ENCODE data around the gene THSD7A.

Gene THSD7A

GRCh38 chr7:11469028-11469745 lies 362.8 kb downstream of the THSD7A start:
- Histone ChIP-seq H3K36me3 (ENCODE audit: control insufficient read depth, insufficient read depth, low read length) (no peaks in the 10 kb centered on the region), H3K4me3 (replicated peaks; ENCODE audit: low read depth, low read length) (no peak overlapping the region), H3K27me3 (replicated peaks; ENCODE audit: control insufficient read depth, insufficient read depth, low read length) (no peaks in the 10 kb centered on the region)
- TF ChIP-seq CTCF (IDR thresholded peaks at IDR 0.05; ENCODE audit: insufficient read depth, low read length, poor library complexity, severe bottlenecking): no peak
- DNase-seq (ENCODE audit: extremely low read depth, insufficient read length): no peak

GRCh38 chr7:11466517-11467105 lies 365.4 kb downstream of the THSD7A start:
- no peak for DNase-seq (ENCODE audit: extremely low read depth, insufficient read length)
- no peak overlapping the region for H3K4me3 ChIP-seq (replicated peaks; ENCODE audit: low read depth, low read length)
- no peak for TF ChIP-seq CTCF (IDR thresholded peaks at IDR 0.05; ENCODE audit: insufficient read depth, low read length, poor library complexity, severe bottlenecking)
- H3K27me3 ChIP-seq (replicated peaks; ENCODE audit: control insufficient read depth, insufficient read depth, low read length): no peaks in the 10 kb centered on the region
- H3K36me3 ChIP-seq (ENCODE audit: control insufficient read depth, insufficient read depth, low read length): no peaks in the 10 kb centered on the region

GRCh38 chr7:11464624-11465023 lies 367.4 kb downstream of the THSD7A start:
- TF ChIP-seq CTCF (IDR thresholded peaks at IDR 0.05; ENCODE audit: insufficient read depth, low read length, poor library complexity, severe bottlenecking): no peak
- DNase-seq (ENCODE audit: extremely low read depth, insufficient read length): no peak
- no peaks in the 10 kb centered on the region for H3K27me3 ChIP-seq (replicated peaks; ENCODE audit: control insufficient read depth, insufficient read depth, low read length)
- H3K36me3 ChIP-seq (ENCODE audit: control insufficient read depth, insufficient read depth, low read length): no peaks in the 10 kb centered on the region
- no peak overlapping the region for H3K4me3 ChIP-seq (replicated peaks; ENCODE audit: low read depth, low read length)

GRCh38 chr7:11461946-11462345 lies 370.1 kb downstream of the THSD7A start:
- Histone ChIP-seq H3K36me3 (ENCODE audit: control insufficient read depth, insufficient read depth, low read length) (no peaks in the 10 kb centered on the region), H3K27me3 (replicated peaks; ENCODE audit: control insufficient read depth, insufficient read depth, low read length) (no peaks in the 10 kb centered on the region), H3K4me3 (replicated peaks; ENCODE audit: low read depth, low read length) (no peak overlapping the region)
- no peak for TF ChIP-seq CTCF (IDR thresholded peaks at IDR 0.05; ENCODE audit: insufficient read depth, low read length, poor library complexity, severe bottlenecking)
- DNase-seq (ENCODE audit: extremely low read depth, insufficient read length): no peak

GRCh38 chr7:11458736-11459483 lies 373.1 kb downstream of the THSD7A start:
- no peak overlapping the region for H3K4me3 ChIP-seq (replicated peaks; ENCODE audit: low read depth, low read length)
- no peaks in the 10 kb centered on the region for H3K36me3 ChIP-seq (ENCODE audit: control insufficient read depth, insufficient read depth, low read length)
- no peaks in the 10 kb centered on the region for H3K27me3 ChIP-seq (replicated peaks; ENCODE audit: control insufficient read depth, insufficient read depth, low read length)
- TF ChIP-seq CTCF (IDR thresholded peaks at IDR 0.05; ENCODE audit: insufficient read depth, low read length, poor library complexity, severe bottlenecking): no peak
- no peak for DNase-seq (ENCODE audit: extremely low read depth, insufficient read length)

Data from GM06990 (cell line).